Lower leg skin (tissue), 4 donors: Measurements from ENCODE around the gene GNL3. TPM values are rescaled to one million over a fixed set of nuclear protein-coding genes. Genes with fewer than 3 reads are reported as not detected.

Experiments
- DNase-seq, 2 donors: peaks; one replicate each; pipeline ENCODE4 v3.0.0-alpha.2; 2019; ENCODE audit warnings: low spot score in 2 of 2
- H3K4me3 ChIP-seq: fragments of 200-600 bp; sonication (generic); 2 replicates; pipeline ENCODE4 v1.5.1; 2017; ENCODE audit warnings: mild to moderate bottlenecking, low read depth; ENCODE audit not compliant: poor library complexity, severe bottlenecking
- POLR2A ChIP-seq, 2 donors: fragments of 450-650 bp; IDR thresholded peaks; one replicate each; pipeline ENCODE4 v1.6.1; 2016 to 2017; ENCODE audit warnings: antibody characterized with exemption in 2 of 2, mild to moderate bottlenecking in 1 of 2, moderate library complexity in 1 of 2
- WGBS, 2 donors: methylation state at CpG; one replicate each; pipeline ENCODE4 v1.1.5; 2018; 5-methylcytosine and 5-hydroxymethylcytosine counted together
- intact Hi-C: fragments of 100-400 bp; cut with DNase I; formaldehyde crosslinking; loops from one replicate; pipeline ENCODE4 v1.15.0; 2023; ENCODE audit warnings: low total_unique reads
- total RNA-seq, 4 donors: library from RNA; depleted of rRNA; stranded (reverse); fragments of >200 nt; gene quantifications; one replicate each; pipeline ENCODE4 v1.1.0, GENCODE V29; 2016
- TF ChIP-seq, protein P1 (sequence below), 3 donors: fragments of 450-650 bp; IDR thresholded peaks; one replicate each; pipeline ENCODE4 v1.5.1; 2016; ENCODE audit warnings: antibody characterized with exemption in 3 of 3, mild to moderate bottlenecking in 3 of 3, moderate library complexity in 2 of 3

The GNL3 gene
- total RNA-seq, 4 donors from 2014 or later, result 79.3 to 111 (median 86.4) TPM

DNA sequence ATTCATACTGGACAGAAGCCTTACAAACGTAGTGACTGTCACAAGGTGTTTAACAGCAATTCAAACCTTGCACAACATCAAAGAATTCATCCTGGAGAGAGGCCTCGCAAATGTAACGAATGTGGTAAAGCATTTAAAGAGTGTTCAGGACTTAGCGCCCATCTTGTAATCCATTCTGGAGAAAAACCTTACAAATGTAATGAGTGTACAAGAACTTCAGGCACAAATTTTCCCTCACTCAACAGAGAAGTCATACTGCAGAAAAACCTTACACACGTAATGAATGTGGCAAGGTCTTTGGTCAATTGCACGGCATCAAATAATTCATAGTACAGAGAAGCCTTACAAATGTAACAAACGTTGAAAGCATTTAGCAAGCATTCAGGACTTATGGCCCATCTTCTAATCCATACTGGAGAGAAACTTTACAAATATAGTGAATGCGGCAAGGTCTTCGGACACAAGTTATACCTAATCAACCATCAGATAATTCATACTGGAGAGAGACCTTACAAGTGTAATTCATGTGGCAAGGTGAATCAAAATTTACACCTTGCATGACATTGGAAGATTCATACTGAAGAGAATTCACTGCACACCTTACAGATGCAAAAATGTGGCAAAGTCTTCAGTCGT, 47.5 kb downstream of the GNL3 start:
- no peak for DNase-seq
- TF ChIP-seq, protein P1, sequence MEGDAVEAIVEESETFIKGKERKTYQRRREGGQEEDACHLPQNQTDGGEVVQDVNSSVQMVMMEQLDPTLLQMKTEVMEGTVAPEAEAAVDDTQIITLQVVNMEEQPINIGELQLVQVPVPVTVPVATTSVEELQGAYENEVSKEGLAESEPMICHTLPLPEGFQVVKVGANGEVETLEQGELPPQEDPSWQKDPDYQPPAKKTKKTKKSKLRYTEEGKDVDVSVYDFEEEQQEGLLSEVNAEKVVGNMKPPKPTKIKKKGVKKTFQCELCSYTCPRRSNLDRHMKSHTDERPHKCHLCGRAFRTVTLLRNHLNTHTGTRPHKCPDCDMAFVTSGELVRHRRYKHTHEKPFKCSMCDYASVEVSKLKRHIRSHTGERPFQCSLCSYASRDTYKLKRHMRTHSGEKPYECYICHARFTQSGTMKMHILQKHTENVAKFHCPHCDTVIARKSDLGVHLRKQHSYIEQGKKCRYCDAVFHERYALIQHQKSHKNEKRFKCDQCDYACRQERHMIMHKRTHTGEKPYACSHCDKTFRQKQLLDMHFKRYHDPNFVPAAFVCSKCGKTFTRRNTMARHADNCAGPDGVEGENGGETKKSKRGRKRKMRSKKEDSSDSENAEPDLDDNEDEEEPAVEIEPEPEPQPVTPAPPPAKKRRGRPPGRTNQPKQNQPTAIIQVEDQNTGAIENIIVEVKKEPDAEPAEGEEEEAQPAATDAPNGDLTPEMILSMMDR (IDR thresholded peaks at IDR 0.05), result no peak
- TF ChIP-seq POLR2A (IDR thresholded peaks at IDR 0.05), result no peak
- 95 to 97% methylated on average over 10 of the region's 10 CpGs for WGBS, 2 donors
- intact Hi-C loops, result no loop called here
- no peak overlapping the region for H3K4me3 ChIP-seq

DNA sequence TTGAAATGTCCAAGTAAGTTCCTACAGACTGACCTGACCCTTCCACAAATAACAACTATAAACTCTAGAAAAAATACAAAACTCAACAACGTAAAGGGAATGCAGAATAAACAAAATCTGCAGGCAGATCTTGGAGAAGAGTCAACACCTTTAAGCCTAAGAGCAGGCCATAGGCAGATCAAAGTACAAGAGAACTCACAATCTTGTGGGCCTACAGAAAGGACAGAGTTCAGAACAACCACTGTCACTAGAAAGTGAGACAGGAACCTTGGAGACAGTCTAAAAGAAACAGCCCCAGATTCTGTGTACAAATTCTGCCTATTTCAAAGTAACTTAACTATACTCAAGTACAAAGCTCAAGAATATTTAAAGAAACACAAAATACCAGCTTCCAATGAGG, 53.9 kb downstream of the GNL3 start:
- H3K4me3 ChIP-seq, result no peak overlapping the region
- DNase-seq, result no peak
- intact Hi-C loops, result no loop called here
- 86 to 93% methylated on average over 1 of the region's 1 CpG for WGBS, 2 donors
- TF ChIP-seq, protein P1 (IDR thresholded peaks at IDR 0.05), result no peak
- no peak for TF ChIP-seq POLR2A (IDR thresholded peaks at IDR 0.05)

DNA sequence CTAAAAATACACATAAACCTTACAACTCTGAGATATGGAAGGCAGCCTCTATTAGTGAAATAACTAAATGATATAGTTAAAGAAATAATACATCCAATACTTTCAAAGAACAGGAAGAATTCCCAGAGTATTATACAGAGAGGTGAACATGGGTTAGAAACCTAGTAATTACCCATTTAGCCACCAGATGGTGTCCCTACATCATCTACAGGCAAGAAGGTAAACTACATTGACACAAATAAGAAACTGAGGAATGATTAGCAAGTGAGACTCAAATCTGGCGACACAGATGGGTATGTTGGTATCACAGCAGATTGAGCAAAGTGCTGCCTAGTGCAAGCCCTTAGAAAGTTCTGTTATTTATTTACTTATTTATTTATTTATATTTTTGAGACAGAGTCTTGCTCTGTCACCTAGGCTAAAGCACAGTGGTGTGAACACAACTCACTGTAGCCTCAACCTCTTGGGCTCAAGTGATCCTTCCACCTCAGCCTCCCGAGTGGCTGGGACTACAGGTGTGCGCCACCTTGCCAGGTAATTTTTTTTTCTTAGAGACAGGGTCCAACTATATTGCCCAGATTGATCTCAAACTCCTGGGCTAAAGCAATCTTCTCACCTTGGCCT, 56.7 kb downstream of the GNL3 start:
- intact Hi-C loops, result no loop called here

DNA sequence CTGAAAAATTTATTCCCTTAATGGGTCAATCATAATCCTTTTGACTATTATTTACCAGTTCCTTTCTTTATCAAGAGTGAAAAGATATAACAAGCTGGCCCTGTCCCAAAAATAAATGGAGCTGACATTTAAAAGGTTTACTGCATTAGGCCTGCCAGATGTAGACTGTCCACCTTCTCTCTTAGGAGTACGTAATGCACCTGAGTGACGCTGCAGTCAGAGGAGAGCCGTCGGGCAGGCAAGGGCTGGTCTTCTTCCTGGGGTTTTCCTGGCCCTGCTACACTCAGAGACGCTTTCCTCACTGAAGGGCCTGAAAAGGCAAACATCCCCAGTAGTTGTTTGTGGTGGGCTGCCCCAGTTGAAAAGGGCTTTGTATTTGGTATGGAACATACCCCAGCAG, 57.3 kb downstream of the GNL3 start:
- no peak for TF ChIP-seq POLR2A (IDR thresholded peaks at IDR 0.05)
- TF ChIP-seq, protein P1 (IDR thresholded peaks at IDR 0.05), result no peak
- intact Hi-C loops, result no loop called here
- no peak for DNase-seq
- no peak overlapping the region for H3K4me3 ChIP-seq
- 92 to 95% methylated on average over 5 of the region's 5 CpGs for WGBS, 2 donors

More for the DNA sequence above, 56.7 kb downstream of the GNL3 start:
- H3K4me3 ChIP-seq, result no peak overlapping the region
- no peak for DNase-seq
- TF ChIP-seq, protein P1 (IDR thresholded peaks at IDR 0.05), result no peak
- TF ChIP-seq POLR2A (IDR thresholded peaks at IDR 0.05), result no peak
- WGBS, 2 donors, result 72 to 84% methylated on average over 3 of the region's 3 CpGs

DNA sequence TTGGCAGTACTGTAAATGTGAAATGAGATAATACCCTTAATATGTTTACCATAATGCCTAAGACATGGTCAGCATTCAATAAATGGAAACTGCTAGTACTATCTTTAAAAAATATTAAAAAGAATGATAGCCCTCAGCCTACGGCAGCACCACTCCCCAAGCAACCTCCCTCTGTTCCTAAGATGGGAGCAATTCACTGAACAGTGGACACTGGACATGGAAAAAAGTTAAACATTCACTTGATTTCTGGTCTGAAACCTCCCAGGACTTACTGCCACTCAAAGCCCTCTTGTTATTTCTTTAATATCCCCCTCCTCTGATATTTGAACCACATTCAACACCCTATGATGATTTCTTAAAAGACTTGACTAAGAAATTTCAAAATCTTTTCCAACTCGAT, 57.9 kb downstream of the GNL3 start:
- DNase-seq, result no peak
- no peak overlapping the region for H3K4me3 ChIP-seq
- intact Hi-C loops, result no loop called here
- WGBS, 2 donors, result 84 to 89% methylated on average over 2 of the region's 2 CpGs
- TF ChIP-seq POLR2A (IDR thresholded peaks at IDR 0.05), result no peak
- TF ChIP-seq, protein P1 (IDR thresholded peaks at IDR 0.05), result no peak

Other genes with a start within 250 kb of the GNL3 start
- 10 to 100 TPM; 17.9 to 49.8 (median 26.9) TPM for gene SEMA3G, start 240.9 kb upstream of the GNL3 start, total RNA-seq
- 10 to 100 TPM in 3 of 4 donors, 1 to 10 TPM in 1; 6.3 to 73.7 (median 21.3) TPM for gene TNNC1, start 232.0 kb upstream of the GNL3 start, total RNA-seq
- 100 to 1,000 TPM in 1 of 4 donors, 10 to 100 TPM in 3; 69.9 to 133 (median 85.9) TPM for gene NISCH, start 230.4 kb upstream of the GNL3 start, total RNA-seq
- gene STAB1, start 190.7 kb upstream of the GNL3 start, total RNA-seq, result 10 to 100 TPM; 10.1 to 23.9 (median 12.1) TPM
- gene NT5DC2, start 152.2 kb upstream of the GNL3 start, total RNA-seq, result 10 to 100 TPM; 40.3 to 61.4 (median 48.0) TPM
- gene UQCC5, start 149.4 kb upstream of the GNL3 start, total RNA-seq, result 10 to 100 TPM in 2 of 4 donors, 1 to 10 TPM in 2; 1.3 to 29.5 (median 6.3) TPM
- 10 to 100 TPM; 51.6 to 78.7 (median 74.0) TPM for gene PBRM1, start 119 bp upstream of the GNL3 start, total RNA-seq
- 10 to 100 TPM; 27.4 to 41.9 (median 35.9) TPM for gene GLT8D1, start 19.8 kb downstream of the GNL3 start, total RNA-seq
- gene SPCS1, start 20.1 kb downstream of the GNL3 start, total RNA-seq, result 100 to 1,000 TPM in 2 of 4 donors, 10 to 100 TPM in 2; 80.4 to 134 (median 101) TPM
- gene NEK4, start 84.9 kb downstream of the GNL3 start, total RNA-seq, result 10 to 100 TPM in 2 of 4 donors, 1 to 10 TPM in 2; 9.2 to 15.9 (median 12.7) TPM
- under 1 TPM in 1 of 4 donors, not detected in 3; 0.39 TPM for gene ITIH1, start 91.6 kb downstream of the GNL3 start, total RNA-seq
- 10 to 100 TPM in 1 of 4 donors, 1 to 10 TPM in 1, under 1 TPM in 2; 0.17 to 19.3 (median 0.97) TPM for gene ITIH3, start 108.8 kb downstream of the GNL3 start, total RNA-seq
- 1 to 10 TPM in 3 of 4 donors, under 1 TPM in 1; 0.38 to 3.6 (median 2.5) TPM for gene ITIH4, start 144.6 kb downstream of the GNL3 start, total RNA-seq
- gene MUSTN1, start 149.0 kb downstream of the GNL3 start, total RNA-seq, result 10 to 100 TPM in 1 of 4 donors, 1 to 10 TPM in 3; 5.5 to 13.1 (median 7.9) TPM
- 10 to 100 TPM; 12.7 to 20.7 (median 16.1) TPM for gene STIMATE, start 211.5 kb downstream of the GNL3 start, total RNA-seq